Suppressor macrophage treated with lipopolysaccharide for 4 hours (primary cell): Measurements from ENCODE around the gene SRSF12.
"Not testable (repeated sequence)": the region's sequence is repeated elsewhere in the genome, so short reads cannot be mapped to it uniquely, and the experiment has no call there.

Source experiments
- DNase-seq: peaks from one replicate; pipeline ENCODE4 v3.0.0-alpha.2; 2020

SRSF12 gene

DNA sequence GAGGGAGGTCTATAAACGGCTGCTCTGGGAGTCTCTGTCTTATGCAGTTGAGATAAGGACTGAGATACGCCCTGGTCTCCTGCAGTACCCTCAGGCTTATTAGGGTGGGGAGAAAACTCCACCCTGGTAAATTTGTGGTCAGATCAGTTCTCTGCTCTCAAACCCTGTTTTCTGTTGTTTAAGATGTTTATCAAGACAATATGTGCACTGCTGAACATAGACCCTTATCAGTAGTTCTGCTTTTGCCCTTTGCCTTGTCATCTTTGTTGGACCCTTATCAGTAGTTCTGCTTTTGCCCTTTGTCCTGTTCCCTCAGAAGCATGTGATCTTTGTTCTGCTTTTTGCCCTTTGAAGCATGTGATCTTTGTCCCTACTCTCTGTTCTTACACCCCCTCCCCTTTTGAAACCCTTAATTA lies 10.4 kb upstream of the SRSF12 start:
- not testable (repeated sequence) for DNase-seq

DNA sequence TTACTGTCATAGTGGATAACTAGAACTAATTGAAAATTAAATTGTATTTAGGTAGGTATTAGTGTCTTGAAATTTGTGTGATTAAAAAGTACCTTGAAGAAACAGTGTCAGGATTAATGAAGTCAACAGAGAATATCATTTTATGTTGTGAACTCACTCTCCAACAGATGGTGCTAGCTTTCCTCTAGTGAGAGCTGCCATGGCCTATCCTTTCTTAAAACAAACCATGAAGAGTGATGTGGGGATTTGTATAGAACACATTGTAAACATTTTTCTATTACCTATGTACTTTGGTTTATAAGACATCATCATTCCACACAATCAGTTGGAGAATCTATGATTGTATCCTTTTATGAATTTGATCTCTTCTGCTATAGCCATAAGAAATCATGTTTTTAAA lies 4.8 kb upstream of the SRSF12 start:
- peak; percentile 35 for DNase-seq

DNA sequence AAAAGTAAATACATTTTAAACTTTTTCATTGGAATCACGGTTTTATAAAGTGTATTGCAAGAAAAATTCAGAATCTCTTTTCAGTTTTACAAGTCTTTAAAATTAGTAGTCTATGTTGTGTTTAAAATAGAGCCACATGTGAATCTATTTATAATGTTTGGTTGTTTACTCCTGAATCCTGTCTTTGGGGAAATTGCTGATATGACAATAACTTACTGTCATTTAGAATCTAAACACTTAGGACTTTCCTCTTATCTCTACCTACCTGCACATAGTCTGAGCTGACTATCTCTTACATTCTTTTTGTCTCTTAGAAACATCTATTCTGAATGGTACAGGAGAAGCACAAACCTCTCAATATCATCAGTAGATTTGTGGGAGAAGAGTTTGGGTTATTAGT lies 4.1 kb upstream of the SRSF12 start:
- DNase-seq, result no peak

DNA sequence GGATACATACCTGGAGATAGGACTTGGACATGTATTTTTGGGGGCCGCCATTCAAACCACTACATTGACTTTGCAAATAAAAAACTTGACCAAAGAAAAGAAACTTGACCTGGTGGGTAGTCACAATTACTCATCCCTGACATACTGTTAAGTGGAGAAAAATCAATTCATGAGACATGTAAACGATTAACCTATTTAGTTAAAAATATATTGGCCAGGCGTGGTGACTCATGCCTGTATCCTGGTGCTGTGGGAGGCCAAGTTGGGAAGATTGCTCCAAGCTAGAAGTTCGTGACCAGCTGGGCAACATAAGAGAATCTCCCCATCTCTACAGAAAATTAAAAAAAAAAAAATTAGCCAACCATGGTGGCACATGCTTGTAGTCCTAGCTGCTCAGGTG lies 2.5 kb upstream of the SRSF12 start:
- no peak for DNase-seq

DNA sequence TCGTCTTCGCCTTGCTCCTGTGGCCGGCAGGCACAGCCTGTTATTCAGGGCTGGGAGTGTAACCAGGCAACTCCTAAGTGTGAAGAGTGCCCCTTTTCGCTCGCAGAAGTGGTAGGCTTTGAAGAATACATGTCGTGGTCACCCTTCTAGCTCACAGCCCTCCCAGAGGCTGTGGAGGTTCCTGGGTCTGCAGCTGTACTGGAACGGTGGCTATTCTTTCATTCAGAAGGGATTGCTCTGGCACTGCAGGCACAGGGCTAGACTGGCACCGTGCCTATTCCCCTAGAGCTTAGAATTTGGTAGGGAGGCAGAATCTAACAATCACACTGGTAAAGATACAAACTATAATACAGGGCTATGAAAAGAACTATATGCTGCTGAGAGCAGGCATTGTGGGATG lies 1.1 kb upstream of the SRSF12 start:
- no peak for DNase-seq

DNA sequence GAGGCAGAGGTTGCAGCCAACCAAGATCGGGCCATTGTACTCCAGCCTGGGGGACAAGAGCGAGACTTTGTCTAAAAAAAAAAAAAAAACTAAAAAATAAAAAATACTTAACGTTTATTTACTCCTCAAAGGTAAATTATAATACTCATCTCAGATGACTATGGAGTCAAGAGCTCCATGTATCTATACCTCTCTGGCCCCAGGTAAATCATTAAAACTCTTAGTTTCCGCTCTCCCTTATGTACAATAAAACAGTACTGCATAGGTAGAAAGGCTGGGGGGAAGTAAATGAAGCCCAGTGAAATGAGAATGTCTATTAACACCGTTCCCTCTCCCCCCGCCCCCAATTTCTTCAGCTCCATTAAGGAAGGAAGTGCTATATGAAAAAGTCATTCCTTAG lies 1.2 kb downstream of the SRSF12 start:
- no peak for DNase-seq

DNA sequence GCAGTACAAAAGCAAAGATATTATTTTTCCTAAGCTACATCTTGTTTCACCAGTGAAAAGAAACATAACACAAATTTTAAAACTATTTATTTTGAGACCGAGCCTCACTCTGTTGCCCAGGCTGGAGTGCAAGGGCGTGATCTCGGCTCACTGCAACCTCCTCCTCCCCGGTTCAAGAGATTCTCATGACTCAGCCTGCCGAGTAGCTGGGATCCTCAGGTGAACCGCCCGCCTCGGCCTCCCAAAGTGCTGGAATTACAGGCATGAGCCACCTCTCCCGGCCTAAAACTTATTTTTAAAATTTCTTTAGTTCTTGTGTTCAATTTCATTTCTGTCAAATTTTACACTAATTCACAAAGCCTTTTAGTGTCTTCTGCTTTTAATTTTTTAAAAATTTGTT lies 5.9 kb downstream of the SRSF12 start:
- no peak for DNase-seq

DNA sequence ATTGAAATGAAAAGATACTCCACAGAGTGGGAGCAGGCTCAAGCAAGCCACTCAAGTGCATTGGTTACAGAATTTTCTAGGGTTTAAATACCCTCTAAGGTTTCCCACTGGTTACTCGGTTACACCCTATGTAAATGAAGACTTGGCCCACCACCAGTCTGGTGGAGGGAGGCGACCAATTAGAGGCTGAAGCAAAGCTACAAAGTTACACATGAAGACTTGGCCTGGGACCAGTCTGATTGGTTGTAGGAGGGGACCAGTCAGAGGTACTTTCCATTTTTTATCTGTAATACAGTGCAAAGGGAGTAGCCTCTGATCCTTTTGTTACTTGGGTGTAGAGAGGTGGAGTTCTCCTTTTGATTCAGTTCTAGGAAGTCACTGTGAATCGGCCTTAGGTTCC lies 7.6 kb downstream of the SRSF12 start:
- DNase-seq, result no peak

DNA sequence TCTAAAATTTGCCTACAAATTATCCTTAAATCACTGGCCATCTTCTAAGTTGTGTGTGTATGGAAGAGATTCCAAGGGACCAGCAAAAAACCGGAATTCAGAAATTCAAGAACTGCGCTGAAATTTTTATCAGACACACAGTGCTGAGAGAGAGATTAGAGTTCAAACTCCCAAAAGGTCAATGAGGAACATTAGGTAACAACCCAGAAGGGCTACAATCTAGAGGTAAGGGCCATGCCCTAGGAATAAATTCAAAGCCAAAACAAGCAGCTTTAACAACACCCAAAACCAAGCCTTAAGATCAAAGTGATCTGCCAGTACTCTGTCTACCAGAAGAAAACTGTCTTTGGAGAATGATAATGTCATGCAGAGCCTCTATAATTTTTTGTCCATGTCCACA lies 17.8 kb downstream of the SRSF12 start:
- DNase-seq, result no peak

DNA sequence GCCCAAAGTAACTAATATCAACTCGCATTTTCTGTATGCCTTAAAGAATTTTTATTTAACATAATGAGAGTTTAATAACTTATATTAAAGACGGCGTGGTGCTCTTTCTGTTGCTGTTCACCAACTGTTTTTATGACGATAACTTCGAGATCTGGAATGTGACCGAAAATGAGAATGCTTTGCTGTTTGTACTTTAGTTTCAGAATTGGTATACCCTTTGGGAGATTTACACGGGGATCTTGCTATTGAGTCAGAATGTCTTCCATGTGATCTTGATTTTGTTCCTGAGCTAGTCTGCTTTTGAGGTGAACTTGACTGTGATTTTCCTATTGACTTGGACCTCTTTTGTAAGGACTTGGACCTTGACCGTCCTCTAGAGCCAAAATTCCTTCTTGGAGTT lies 19.4 kb downstream of the SRSF12 start:
- no peak for DNase-seq

DNA sequence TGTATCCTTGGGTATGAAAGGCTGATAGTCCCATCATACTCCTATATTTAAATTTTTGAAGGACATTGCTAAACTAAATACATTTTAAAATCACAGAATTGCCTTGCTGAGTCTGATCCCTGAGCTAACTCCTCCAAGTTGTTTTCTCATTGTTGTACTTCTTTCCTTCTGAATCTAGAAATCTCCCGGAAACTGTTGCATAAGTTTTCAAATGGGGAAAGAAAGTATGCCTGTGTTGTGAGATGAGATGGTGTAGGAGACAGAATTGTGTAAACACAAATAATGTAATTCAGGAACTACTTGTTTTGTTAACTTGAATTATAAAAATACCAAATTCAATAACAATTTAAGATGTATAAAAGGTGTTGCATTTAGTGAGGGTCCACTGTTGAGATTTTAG lies 30.0 kb downstream of the SRSF12 start:
- DNase-seq, result peak; percentile 67

DNA sequence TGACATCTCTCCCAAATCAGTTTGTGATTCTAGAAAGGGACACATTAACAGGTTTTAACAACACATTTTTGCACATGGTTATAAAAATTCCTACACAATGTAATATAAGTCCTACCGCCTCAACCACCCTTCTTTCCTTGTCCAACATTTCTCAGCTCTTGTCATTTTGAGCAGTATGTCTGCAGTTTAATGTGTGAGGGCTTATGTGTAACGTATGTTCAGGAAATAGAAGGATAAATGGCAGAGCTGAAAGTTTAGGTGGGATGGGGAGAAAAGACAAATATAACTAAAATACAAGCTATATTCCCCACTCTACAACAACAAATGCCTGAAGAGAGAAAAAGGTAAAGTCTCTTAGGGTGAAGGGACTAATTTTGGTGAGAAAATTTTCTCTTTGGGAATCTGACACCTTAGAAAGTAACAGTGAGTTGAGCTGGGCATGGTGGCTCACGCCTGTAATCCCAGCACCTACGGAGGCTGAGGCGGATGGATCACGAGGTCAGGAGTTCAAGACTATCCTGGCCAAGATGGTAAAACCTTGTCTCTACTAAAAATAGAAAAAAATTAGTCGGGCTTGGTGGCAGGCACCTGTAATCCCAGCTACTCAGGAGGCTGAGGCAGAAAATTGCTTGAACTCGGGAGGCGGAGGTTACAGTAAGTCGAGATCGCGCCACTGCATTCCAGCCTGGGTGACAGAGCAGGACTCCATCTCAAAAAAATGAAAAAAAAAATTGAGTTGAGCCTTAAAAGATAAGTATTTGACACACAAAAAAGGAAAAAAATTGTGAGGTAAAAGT lies 32.3 kb downstream of the SRSF12 start:
- DNase-seq, result peak; percentile 25

DNA sequence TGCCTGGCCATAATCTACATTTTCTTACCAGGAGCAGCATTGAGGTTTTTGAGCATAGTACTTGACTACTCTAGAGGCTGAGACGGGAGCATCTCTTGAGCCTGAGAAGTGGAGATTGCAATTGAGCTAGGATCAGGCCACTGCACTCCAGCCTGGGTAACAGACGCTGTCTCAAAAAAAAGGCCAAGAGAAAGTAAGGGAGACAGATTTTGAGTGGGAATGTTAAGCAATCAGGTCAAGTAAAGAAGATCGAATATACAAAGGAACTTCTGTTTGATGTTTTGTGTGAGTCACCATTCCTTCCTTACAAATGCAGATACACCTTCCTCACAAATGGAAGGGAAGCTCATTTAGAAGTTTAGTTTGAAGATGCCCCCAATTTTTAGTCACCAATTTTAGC lies 32.9 kb downstream of the SRSF12 start:
- peak; percentile 25 for DNase-seq

DNA sequence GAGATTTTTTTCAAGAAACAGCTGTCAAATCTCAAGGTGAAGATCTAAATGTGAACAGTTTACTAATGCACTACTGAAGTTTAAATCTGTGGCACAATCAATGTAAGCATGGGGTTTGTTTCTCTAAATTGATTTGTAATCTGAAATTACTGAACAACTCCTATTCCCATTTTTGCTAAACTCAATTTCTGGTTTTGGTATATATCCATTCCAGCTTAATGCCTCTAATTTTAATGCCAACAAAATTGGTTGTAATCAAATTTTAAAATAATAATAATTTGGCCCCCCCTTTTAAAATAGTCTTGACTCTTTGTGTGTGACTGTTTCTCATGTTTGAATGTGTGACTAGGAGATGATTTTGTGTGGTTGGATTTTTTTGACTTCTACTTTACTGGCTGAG lies 33.3 kb downstream of the SRSF12 start:
- DNase-seq, result no peak

DNA sequence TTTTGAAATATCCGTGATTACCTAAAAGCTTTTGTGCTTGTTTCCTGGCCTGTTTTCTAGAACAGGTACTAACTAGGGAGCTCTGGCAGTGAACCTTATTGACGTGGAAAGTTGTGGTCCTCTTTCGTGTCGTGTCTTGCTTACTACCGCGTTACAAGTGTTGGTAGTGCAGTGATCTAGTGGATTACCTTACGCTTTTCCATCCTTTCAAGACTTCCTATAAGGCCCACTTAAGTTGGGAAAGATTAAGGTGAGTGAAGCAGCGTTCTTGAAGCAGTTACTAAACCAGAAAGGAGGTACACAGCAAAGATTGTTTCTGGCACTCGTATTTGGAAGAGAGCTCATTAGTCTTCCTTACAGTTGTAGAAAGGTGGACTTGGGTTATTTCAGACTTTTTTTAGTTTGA lies 35.4 kb downstream of the SRSF12 start:
- peak; percentile 60 for DNase-seq

DNA sequence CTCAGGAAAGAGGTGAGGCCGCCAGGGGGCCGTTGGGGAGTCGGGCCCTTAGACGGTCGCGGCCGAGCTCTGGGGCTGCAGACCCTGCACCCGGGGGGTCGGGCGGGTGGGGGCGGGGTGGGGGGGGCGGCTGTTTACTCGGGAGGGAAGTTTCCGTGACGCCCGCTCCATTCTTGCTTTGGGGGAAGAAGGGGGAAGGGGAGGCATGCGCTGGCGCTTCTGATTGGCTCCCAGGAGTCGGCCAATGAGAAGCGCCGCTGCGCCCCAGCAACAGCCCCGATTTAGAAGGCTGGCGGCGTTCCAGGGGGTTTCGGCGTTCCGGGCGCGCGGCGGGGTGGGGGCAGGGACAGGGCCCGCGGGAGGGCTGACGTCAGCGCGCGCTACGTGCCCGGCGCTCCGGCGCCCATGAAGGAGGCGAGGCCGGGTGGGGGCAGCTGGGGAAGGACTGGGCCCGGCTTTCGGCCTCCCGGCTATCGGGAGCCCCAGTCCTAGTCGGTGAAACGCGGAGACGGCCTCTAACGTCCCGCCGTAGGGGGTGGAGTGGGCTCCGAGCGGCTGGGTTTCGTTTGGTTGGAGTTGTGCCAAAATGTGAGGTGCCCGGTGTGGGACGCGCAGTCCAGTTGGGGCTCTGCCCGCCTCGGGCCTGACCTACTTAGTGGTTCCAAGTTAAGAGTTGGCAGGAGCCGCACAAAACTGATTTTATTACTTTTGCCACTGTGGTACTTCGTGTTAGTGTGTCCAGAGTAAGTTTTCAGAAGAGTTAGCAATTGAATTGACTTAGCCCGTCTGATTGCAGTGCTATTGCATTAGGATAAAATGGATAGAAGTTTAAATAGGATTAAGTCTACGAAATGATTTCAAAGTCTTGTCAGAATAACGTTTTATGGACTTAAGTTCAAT lies 36.2 kb downstream of the SRSF12 start:
- peak; percentile 99 for DNase-seq

DNA sequence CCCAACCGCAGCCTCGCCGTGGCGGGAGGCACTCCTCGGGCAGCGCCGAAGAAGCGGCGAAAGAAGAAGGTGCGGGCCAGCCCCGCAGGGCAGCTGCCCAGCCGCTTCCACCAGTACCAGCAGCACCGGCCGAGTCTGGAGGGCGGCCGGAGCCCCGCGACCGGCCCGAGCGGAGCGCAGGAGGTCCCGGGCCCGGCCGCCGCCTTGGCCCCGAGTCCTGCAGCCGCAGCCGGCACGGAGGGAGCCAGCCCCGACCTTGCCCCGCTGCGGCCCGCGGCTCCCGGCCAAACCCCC lies 36.8 kb downstream of the SRSF12 start:
- no peak for DNase-seq

DNA sequence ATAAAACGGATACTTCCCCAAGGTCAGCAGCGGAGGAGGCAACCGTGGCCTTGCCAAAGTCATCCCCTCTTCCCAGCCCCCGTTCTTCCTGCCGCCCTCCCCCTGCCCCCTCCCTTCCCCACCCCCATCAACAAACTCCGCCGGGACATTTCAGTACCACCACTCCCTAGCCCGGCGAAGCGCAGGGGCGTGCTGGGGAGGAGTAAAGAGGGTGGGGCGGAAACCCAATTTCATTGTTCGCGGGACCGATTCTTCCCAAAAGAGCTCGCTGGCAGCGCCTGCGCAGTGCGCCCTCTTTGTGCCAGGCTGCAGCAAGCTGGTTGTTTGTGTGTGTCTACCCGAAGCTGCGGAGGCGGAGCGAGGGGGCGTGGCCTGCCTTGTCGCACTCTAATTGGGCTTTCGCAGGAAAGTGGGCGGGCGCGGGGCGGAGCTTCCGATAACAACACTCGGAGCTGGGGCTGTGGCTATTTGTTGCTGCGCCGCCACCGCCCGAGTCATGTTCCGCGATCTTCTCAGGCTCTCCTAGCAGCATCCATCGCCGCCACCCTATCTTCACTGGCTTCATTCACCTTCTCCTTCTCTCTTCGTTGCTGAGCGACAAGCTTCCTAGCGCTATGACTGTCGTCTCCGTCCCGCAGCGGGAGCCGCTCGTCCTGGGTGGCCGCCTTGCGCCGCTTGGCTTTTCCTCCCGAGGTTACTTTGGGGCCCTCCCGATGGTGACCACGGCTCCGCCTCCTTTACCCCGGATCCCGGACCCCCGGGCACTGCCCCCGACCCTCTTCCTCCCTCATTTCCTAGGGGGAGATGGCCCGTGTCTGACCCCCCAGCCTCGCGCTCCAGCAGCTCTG lies 37.4 kb downstream of the SRSF12 start, which contains the start of gene PNRC1:
PNRC1 (plus strand) TSS at position 471 of the 848 bp plus-strand sequence; CDS start at position 615, 144 bp downstream.
- DNase-seq, result peak; percentile 100

DNA sequence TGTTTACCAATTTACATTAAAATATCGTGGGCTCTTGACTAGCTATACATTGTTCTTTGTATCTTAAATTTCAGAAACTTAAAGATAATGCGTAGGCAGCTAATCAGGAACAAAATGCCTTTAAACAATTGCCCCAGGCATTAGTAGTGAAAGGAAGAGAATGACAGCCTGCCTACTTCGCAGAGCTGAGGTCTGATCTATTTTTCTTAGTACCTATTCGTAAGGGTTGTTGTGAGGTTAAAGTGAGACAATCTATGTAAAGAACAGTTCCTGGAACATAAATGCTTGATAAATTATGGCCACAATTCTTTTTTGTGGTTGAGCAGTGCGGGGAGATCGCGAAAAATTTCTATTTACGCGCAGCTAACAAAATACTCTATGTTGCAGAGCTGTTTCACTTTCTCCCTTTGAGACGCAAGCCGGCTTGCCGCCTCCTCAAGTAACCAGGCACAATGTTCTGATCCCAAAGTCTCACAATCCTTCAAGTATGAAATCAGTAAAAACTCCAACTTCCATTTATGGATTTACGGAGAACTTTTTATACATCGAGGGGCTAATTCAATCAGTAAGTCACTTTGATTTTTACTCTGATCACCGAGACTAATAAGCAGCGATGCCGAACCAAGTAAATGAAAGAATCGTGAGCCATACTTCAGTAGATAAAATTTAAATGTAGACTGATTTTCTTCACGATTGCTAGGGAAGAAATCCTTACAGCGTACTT lies 38.2 kb downstream of the SRSF12 start:
- peak; percentile 86 for DNase-seq

DNA sequence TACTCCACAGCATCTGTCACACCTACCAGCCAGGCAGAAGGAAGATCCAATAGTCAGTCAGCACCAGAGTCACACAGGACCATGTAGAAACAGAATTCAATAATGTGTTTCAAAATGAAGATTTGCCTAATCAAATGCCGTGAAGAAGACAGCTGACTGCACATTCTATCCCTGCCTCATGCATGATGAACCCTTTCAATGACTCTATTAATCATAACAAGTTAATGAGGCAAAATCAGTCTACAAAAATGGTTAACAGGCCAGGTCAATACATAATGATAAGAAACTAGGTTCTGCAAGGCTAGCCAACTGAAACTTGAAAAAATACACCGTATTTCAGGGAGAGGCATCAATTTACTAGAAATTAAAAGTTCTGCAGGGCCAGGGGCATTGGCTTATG lies 44.0 kb downstream of the SRSF12 start:
- no peak for DNase-seq

DNA sequence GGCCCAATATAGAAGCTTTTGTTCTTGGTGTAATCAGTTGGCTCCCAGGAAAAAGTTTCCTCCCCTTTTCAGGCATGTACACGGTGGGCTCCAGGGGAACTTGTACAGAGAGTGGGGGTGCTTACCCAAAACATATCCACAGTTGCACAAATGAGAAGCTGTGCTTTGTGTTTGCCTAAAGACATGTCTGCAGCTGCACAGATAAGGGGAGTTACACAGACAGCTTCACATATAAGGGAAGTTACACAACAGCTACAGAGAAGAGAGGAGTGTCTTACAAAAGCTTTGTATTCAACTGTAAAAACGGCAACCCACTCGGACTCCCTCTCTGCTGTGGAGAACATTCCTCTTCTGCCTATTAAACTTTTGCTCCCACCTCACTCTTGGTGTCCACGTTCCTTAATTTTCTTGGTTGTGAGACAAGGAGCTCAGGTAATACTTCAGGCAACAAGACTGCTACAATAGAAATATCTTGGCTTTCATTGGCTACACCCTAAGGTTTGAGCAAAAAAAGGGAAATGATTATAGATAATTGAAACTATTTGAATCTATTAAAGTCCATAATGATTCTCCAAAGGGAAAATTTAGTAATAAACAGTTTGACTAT lies 44.8 kb downstream of the SRSF12 start:
- peak; percentile 70 for DNase-seq

DNA sequence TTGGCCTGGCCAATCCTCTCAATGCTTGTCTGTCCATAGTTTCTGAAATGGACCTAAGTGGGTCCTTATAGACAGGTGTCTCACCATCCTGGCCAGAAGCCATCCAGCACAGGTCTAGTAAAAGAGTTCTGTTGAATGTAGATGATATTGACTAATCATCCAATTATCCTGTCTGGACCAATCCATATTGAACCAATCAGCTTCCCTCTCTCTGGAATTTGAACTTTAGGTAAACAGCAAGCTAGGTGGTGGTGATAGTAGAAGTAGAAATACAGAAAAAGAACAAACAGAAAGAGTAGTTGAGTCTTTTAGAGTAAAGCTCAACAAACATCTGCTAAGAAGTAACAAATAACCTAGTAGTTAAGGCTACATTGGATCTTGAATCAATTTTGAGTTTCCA lies 46.8 kb downstream of the SRSF12 start:
- DNase-seq, result no peak
